GM21619 (cell line): ENCODE measurements around the gene MEGF8.
A peak's percentile ranks its signal among the peaks of the same experiment; 100 is the strongest.

ENCODE experiments used
- ATAC-seq: cut with Tn5 transposase; IDR thresholded peaks from one replicate; pipeline ENCODE4 v1.9.1; 2021; ENCODE audit not compliant: unreplicated experiment

MEGF8 gene

GRCh38 chr19:42287017-42287826 lies 38.2 kb upstream of the MEGF8 start:
- ATAC-seq: no peak

GRCh38 chr19:42287827-42288107 lies 37.7 kb upstream of the MEGF8 start:
- ATAC-seq: no peak

GRCh38 chr19:42288387-42288786 lies 37.0 kb upstream of the MEGF8 start:
- no peak for ATAC-seq

GRCh38 chr19:42288881-42289555 lies 36.4 kb upstream of the MEGF8 start:
- no peak for ATAC-seq

- ATAC-seq: no peak
Observed at GRCh38 chr19:42289556-42290041, 35.8 kb upstream of the MEGF8 start.

- ATAC-seq: no peak
Observed at GRCh38 chr19:42290136-42290522, 35.3 kb upstream of the MEGF8 start.

- ATAC-seq: no peak
Observed at GRCh38 chr19:42290523-42291434, 34.7 kb upstream of the MEGF8 start.

GRCh38 chr19:42291435-42291810 lies 34.0 kb upstream of the MEGF8 start:
- ATAC-seq: no peak

- ATAC-seq: no peak
Observed at GRCh38 chr19:42292042-42292960, 33.1 kb upstream of the MEGF8 start.

GRCh38 chr19:42292963-42293362 lies 32.5 kb upstream of the MEGF8 start:
- ATAC-seq: no peak

GRCh38 chr19:42293540-42293939 lies 31.9 kb upstream of the MEGF8 start:
- ATAC-seq: no peak

- no peak for ATAC-seq
Observed at GRCh38 chr19:42293948-42294347, 31.5 kb upstream of the MEGF8 start.

- ATAC-seq: no peak
Observed at GRCh38 chr19:42294471-42295137, 30.8 kb upstream of the MEGF8 start.

GRCh38 chr19:42295342-42295741 lies 30.1 kb upstream of the MEGF8 start:
- ATAC-seq: no peak

GRCh38 chr19:42295831-42296525 lies 29.5 kb upstream of the MEGF8 start:
- ATAC-seq: no peak

- ATAC-seq: no peak
Observed at GRCh38 chr19:42297039-42297438, 28.4 kb upstream of the MEGF8 start.

GRCh38 chr19:42301646-42302203 lies 23.7 kb upstream of the MEGF8 start, which contains the start of gene PRR19:
TSS of gene PRR19 (plus strand) at chr19:42302132. CDS start at chr19:42309585, 7,453 bp downstream.
- ATAC-seq: peak; percentile 10

- no peak for ATAC-seq
Observed at GRCh38 chr19:42303101-42303464, 22.4 kb upstream of the MEGF8 start.

GRCh38 chr19:42303876-42304275 lies 21.6 kb upstream of the MEGF8 start:
- ATAC-seq: no peak
